GM12865 (cell line): ENCODE results near the gene IFNA14.
A peak's percentile ranks its signal among the peaks of the same experiment; 100 is the strongest.
"Not testable (repeated sequence)": the region's sequence is repeated elsewhere in the genome, so short reads cannot be mapped to it uniquely, and the experiment has no call there.

ENCODE experiments used
- DNase-seq: peaks from one replicate; pipeline ENCODE4 v3.0.0; 2010; ENCODE audit warnings: low read depth
- H3K4me3 ChIP-seq: 2 replicates; pipeline ENCODE4 v1.5.1; 2011; ENCODE audit warnings: mild to moderate bottlenecking, low read depth, low read length, control low read depth
- TF ChIP-seq, protein P1 (sequence below): IDR thresholded peaks from 2 replicates; pipeline ENCODE4 v1.5.1; 2011; ENCODE audit warnings: low read length, control low read depth, low read depth, inconsistent platforms; ENCODE audit not compliant: insufficient read depth; ENCODE audit errors: missing control alignments

Gene IFNA14

DNA sequence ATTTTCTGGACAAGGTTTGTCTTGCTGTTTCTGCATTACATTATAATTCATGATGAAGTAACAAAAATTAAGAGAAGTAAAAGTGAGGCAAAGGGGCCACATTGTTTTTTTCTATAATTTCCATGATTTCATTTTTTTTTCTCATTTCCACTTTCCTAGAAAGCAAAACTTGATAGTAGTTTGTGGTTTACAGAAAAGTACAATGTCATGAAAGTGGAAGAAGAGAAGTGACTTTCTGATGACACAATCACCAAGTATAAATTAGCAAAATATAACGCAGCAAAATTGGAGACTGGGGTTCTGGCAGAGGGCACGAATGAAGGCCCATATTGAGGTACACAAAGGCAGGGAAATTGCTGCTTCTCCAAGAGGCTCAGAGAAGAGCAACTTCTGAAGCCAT is 5.0 kb upstream of the IFNA14 start:
- TF ChIP-seq, protein P1, sequence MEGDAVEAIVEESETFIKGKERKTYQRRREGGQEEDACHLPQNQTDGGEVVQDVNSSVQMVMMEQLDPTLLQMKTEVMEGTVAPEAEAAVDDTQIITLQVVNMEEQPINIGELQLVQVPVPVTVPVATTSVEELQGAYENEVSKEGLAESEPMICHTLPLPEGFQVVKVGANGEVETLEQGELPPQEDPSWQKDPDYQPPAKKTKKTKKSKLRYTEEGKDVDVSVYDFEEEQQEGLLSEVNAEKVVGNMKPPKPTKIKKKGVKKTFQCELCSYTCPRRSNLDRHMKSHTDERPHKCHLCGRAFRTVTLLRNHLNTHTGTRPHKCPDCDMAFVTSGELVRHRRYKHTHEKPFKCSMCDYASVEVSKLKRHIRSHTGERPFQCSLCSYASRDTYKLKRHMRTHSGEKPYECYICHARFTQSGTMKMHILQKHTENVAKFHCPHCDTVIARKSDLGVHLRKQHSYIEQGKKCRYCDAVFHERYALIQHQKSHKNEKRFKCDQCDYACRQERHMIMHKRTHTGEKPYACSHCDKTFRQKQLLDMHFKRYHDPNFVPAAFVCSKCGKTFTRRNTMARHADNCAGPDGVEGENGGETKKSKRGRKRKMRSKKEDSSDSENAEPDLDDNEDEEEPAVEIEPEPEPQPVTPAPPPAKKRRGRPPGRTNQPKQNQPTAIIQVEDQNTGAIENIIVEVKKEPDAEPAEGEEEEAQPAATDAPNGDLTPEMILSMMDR = no peak
- H3K4me3 ChIP-seq = no peak overlapping the region
- DNase-seq = no peak

DNA sequence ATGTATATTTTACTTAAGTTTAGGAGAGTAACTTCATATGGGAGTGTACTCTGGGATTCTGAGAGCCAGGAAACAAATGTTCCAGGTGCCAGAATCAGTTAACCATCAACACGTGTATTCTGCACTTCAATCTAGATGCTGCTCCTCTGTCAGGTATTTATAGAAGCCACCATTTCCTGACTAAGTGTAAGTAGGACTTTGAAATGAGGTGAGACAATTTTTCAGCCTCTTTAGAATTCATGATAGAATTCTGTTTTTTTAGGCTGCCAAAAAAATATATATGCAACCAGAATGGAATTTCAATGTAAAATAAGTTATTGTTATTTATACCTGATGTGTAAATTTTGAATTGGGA is 3.5 kb downstream of the IFNA14 start:
- not testable (repeated sequence) for DNase-seq, H3K4me3 ChIP-seq

DNA sequence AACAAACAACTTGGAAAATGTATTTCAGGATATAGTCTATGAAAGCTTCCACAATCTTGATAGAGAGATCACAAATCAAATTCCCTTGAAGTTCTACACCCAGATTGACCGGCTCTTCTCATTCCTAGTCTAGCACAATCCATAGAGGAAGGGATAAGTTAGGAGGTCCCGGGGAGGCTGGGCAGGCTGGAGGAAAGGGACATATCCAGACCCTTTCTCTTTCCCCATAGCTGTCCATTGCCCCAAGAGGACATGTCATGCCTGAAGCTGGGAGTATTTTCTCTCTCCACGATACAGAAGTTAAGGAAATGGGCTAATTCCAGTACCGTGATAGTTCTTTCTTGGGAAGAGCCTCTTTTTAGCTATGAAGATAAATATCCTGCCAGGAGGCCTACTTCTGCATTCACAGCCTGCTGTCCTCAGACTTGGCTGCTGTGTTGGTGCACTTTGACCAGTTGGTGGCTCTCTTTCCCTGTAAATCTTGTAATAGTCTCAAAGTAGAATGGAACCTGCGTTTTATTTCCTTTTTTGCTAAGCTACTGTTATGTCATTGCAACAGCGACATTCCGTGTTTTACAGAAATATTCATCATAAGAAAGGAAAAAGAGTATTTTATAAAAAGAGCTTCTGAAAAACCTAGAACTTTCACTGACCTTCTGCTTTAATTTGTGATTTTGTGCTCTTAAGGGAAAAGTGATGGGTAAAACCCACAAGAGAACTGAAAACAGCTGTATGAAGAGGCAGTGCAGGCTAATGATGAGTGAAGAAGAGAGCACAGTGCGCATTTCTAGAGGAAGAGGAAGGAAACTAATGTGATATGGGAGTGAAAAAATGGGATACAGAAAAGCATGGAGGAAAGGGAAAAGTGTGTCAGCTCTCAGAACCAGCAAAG is 4.1 kb downstream of the IFNA14 start:
- H3K4me3 ChIP-seq = not testable (repeated sequence)
- DNase-seq = peak; percentile 69
- TF ChIP-seq, protein P1 = peak; percentile 57

GRCh38 chr9:21234153-21234687 is 5.6 kb downstream of the IFNA14 start:
- no peak for DNase-seq
- TF ChIP-seq, protein P1 = no peak
- H3K4me3 ChIP-seq = no peak overlapping the region

GRCh38 chr9:21233258-21233657 is 6.5 kb downstream of the IFNA14 start:
- no peak for DNase-seq
- TF ChIP-seq, protein P1 = no peak
- H3K4me3 ChIP-seq = no peak overlapping the region

DNA sequence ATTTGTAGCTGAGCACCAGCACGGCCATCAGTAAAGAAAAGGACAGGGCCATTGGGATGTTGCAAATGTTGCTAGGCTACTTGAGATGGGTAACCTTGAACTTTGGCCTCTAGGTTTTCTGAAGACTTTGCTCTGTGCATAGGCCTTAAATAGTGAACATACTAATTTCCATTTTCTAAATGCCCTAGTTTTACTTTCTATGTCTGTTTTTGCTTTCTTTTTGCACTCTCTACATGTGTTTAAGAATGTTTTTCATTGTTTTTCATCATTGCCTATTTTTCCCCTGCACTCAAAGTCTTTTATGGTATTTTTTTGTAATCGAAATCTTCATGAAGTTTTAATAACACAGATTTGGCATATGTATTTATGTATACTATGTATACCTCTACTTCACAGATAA is 11.7 kb downstream of the IFNA14 start, which contains the start of gene IFNA17:
TSS of gene IFNA17 (minus strand) at position 101 of the 400 bp plus-strand sequence. CDS start at position 52, 49 bp downstream.
- TF ChIP-seq, protein P1 = no peak
- no peak for DNase-seq
- no peak within 1 kb of the TSS for H3K4me3 ChIP-seq

DNA sequence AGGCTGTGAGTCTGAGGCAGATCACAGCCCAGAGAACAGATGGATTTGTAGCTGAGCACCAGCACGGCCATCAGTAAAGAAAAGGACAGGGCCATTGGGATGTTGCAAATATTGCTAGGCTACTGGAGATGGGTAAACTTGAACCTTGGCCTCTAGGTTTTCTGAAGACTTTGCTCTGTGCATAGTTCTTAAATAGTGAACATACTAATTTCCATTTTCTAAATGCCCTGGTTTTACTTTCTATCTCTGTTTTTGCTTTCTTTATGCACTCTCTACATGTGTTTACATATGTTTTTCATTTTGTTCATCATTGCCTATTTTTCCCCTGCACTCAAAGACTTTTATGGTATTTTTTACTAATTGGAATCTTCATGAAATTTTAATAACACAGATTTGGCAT is 22.6 kb downstream of the IFNA14 start, which contains the start of gene IFNA16:
TSS of gene IFNA16 (minus strand) at position 101 of the 400 bp plus-strand sequence. CDS start at position 95, 6 bp downstream.
- DNase-seq = not testable (repeated sequence)

More for the DNA sequence above, 22.6 kb downstream of the IFNA14 start, which contains the start of gene IFNA16:
- not testable (repeated sequence) for H3K4me3 ChIP-seq
